Endodermal cell (in vitro differentiated cells): Measurements from ENCODE around the gene MYCBP2. TPM values are rescaled to one million over a fixed set of nuclear protein-coding genes. Genes with fewer than 3 reads are reported as not detected.

Experiments
- DNase-seq: peaks from one replicate; pipeline ENCODE4 v3.0.0-alpha.2; 2017
- H3K27ac ChIP-seq: 2 replicates; pipeline ENCODE4 v1.5.1; 2013; ENCODE audit warnings: mild to moderate bottlenecking, low read depth, low read length, moderate library complexity
- H3K27me3 ChIP-seq: 2 replicates; pipeline ENCODE4 v1.6.1; 2013; ENCODE audit warnings: mild to moderate bottlenecking, low read length, moderate library complexity; ENCODE audit not compliant: insufficient read depth, control insufficient read depth, poor library complexity, severe bottlenecking
- H3K36me3 ChIP-seq: 2 replicates; pipeline ENCODE4 v1.7.0; 2013; ENCODE audit warnings: mild to moderate bottlenecking, low read length, moderate library complexity; ENCODE audit not compliant: control insufficient read depth, insufficient read depth
- H3K4me1 ChIP-seq: one replicate; pipeline ENCODE4 v1.7.0; 2013; ENCODE audit warnings: low read length; ENCODE audit not compliant: control insufficient read depth, insufficient read depth
- H3K4me3 ChIP-seq: 2 replicates; pipeline ENCODE4 v1.5.1; 2013; ENCODE audit warnings: mild to moderate bottlenecking, low read length, moderate library complexity
- H3K9ac ChIP-seq: 2 replicates; pipeline ENCODE4 v1.6.1; 2013; ENCODE audit warnings: mild to moderate bottlenecking, low read length, moderate library complexity; ENCODE audit not compliant: poor library complexity, severe bottlenecking; ENCODE audit errors: extremely low read depth
- H3K9me3 ChIP-seq: 2 replicates; pipeline ENCODE4 v1.6.1; 2013; ENCODE audit warnings: mild to moderate bottlenecking, low read length, moderate library complexity; ENCODE audit not compliant: control insufficient read depth
- H3K27ac Mint-ChIP-seq: 2 replicates; pipeline ENCODE4 v1.8.0; 2020; ENCODE audit warnings: mixed read lengths
- H3K27me3 Mint-ChIP-seq: 2 replicates; pipeline ENCODE4 v1.8.0; 2021; ENCODE audit warnings: mild to moderate bottlenecking, mixed read lengths; ENCODE audit not compliant: insufficient read depth
- H3K36me3 Mint-ChIP-seq: 2 replicates; pipeline ENCODE4 v1.8.0; 2020; ENCODE audit warnings: low read depth, mixed read lengths
- H3K4me1 Mint-ChIP-seq: 2 replicates; pipeline ENCODE4 v1.8.0; 2020; ENCODE audit warnings: mixed read lengths
- H3K4me3 Mint-ChIP-seq: 2 replicates; pipeline ENCODE4 v1.8.0; 2020; ENCODE audit warnings: mild to moderate bottlenecking, moderate library complexity, mixed read lengths
- H3K9me3 Mint-ChIP-seq: 2 replicates; pipeline ENCODE4 v1.8.0; 2020; ENCODE audit warnings: mild to moderate bottlenecking, mixed read lengths
- CTCF ChIP-seq: fragments of 200-600 bp; sonication (generic); conservative IDR thresholded peaks from 2 replicates; pipeline ENCODE4 v1.5.0; 2021; ENCODE audit warnings: antibody characterized with exemption, mild to moderate bottlenecking
- WGBS, 2 experiments: methylation state at CpG; one replicate each; pipeline versions ENCODE4 v1.1.5 to v1.1.7; 2013; ENCODE audit warnings: missing lambda C conversion rate in 2 of 2, mixed read lengths in 1 of 2; ENCODE audit not compliant: insufficient coverage in 1 of 2, insufficient read length in 1 of 2; 5-methylcytosine and 5-hydroxymethylcytosine counted together
- total RNA-seq, 2 donors: library from RNA; stranded (reverse); fragmentation: NEBNext Ultra II Directional in 1 of 2; extraction: Animal tissue kit (Norgen Biotek cat#: 25700) in 1 of 2; gene quantifications; 2 replicates in 1 of 2; 3 replicates in 1 of 2; pipeline ENCODE4 v1.2.1, GENCODE V29; 2021

MYCBP2 gene
- total RNA-seq, 2 donors from 2014 or later, result 32.5 to 32.9 TPM

- H3K9ac ChIP-seq, result no peak overlapping the region
- no peak overlapping the region for H3K4me3 Mint-ChIP-seq
- H3K27ac Mint-ChIP-seq, result no peak overlapping the region
Observed at GRCh38 chr13:77343841-77344240, 16.9 kb upstream of the MYCBP2 start.

DNA sequence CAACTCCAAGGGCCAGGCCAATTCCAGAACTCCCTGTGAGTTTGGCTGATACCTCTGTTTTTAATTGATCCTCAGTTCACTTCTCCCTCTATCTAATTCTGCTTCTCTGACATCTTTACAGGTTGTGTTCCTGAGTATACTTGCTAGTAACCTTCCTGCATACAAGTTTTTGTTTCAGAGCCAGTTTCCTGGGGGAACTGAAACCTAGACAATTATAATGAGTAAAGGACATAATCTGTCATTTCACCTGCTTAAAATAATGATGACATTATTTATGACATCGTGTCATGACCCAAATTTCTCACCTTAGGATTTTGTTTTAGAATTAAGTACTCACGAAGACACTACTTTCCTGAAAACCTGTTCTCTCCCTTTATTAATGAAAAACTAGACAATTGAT lies 12.5 kb upstream of the MYCBP2 start:
- no peak overlapping the region for H3K27ac Mint-ChIP-seq
- H3K9me3 Mint-ChIP-seq, result no peaks in the 10 kb centered on the region
- Histone ChIP-seq H3K9ac (no peak overlapping the region), H3K27ac (no peak overlapping the region), H3K4me3 (no peak overlapping the region), H3K4me1 (no peaks in the 10 kb centered on the region), H3K27me3 (peaks cover 88% of the 10 kb centered on the region), H3K9me3 (no peaks in the 10 kb centered on the region), H3K36me3 (no peaks in the 10 kb centered on the region)
- 45 to 90% methylated on average over 2 of the region's 2 CpGs for WGBS, 2 experiments
- H3K36me3 Mint-ChIP-seq, result no peaks in the 10 kb centered on the region
- DNase-seq, result no peak
- H3K27me3 Mint-ChIP-seq, result peaks cover 60% of the 10 kb centered on the region
- TF ChIP-seq CTCF, result no peak
- H3K4me1 Mint-ChIP-seq, result no peaks in the 10 kb centered on the region
- H3K4me3 Mint-ChIP-seq, result no peak overlapping the region

More at GRCh38 chr13:77343841-77344240, 16.9 kb upstream of the MYCBP2 start:
- Histone ChIP-seq H3K27ac (no peak overlapping the region), H3K36me3 (no peaks in the 10 kb centered on the region), H3K4me3 (no peak overlapping the region), H3K4me1 (no peaks in the 10 kb centered on the region), H3K27me3 (peaks cover 49% of the 10 kb centered on the region), H3K9me3 (no peaks in the 10 kb centered on the region)
- no peaks in the 10 kb centered on the region for H3K36me3 Mint-ChIP-seq
- no peak for TF ChIP-seq CTCF
- no peaks in the 10 kb centered on the region for H3K4me1 Mint-ChIP-seq
- 75 to 100% methylated on average over 1 to 2 of the region's 4 CpGs for WGBS, 2 experiments
- no peak for DNase-seq
- peaks cover 19% of the 10 kb centered on the region for H3K27me3 Mint-ChIP-seq
- H3K9me3 Mint-ChIP-seq, result no peaks in the 10 kb centered on the region

DNA sequence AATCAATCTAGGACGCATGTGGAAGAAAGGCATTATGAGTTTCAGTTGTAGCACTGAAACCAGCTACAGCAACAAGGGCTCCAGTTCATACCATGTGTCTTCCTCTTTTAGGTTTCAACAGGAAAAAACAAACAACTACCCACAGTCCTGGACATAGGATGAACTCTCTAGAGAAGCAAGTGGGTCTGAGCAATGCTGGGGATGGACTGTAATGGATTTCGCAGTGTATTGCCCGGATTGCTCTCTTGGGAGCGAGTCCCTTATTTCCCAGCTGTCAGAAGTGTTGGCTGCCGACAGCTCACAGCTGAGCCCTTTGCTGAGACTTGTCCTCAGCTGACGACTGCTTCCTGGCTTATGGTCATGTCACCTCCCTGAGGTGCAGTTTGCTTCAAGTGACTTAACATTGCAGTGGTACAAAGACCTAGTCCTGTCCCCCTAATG lies 12.1 kb upstream of the MYCBP2 start:
- no peaks in the 10 kb centered on the region for H3K36me3 ChIP-seq
- Mint-ChIP-seq H3K4me3 (no peak overlapping the region), H3K27me3 (peaks cover 64% of the 10 kb centered on the region), H3K27ac (no peak overlapping the region), H3K9me3 (no peaks in the 10 kb centered on the region), H3K36me3 (no peaks in the 10 kb centered on the region), H3K4me1 (no peaks in the 10 kb centered on the region)
- no peaks in the 10 kb centered on the region for H3K4me1 ChIP-seq
- H3K9ac ChIP-seq, result no peak overlapping the region
- no peak for DNase-seq
- WGBS, 2 experiments, result 90 to 91% methylated on average over 6 of the region's 6 CpGs
- peaks cover 92% of the 10 kb centered on the region for H3K27me3 ChIP-seq
- no peak overlapping the region for H3K27ac ChIP-seq
- TF ChIP-seq CTCF, result no peak
- no peak overlapping the region for H3K4me3 ChIP-seq
- no peaks in the 10 kb centered on the region for H3K9me3 ChIP-seq
